GM12865 (cell line): ENCODE measurements around the gene AAR2.

Experiments
- DNase-seq: peaks from one replicate; pipeline ENCODE4 v3.0.0; 2010; ENCODE audit warnings: low read depth
- H3K4me3 ChIP-seq: 2 replicates; pipeline ENCODE4 v1.5.1; 2011; ENCODE audit warnings: mild to moderate bottlenecking, low read depth, low read length, control low read depth
- CTCF ChIP-seq: IDR thresholded peaks from 2 replicates; pipeline ENCODE4 v1.5.1; 2011; ENCODE audit warnings: low read length, control low read depth, low read depth, inconsistent platforms; ENCODE audit not compliant: insufficient read depth; ENCODE audit errors: missing control alignments

Gene AAR2

GRCh38 chr20:36271639-36272546 lies 35.6 kb downstream of the AAR2 start:
- no peak for TF ChIP-seq CTCF
- no peak overlapping the region for H3K4me3 ChIP-seq
- DNase-seq, result no peak

GRCh38 chr20:36272547-36273220 lies 36.4 kb downstream of the AAR2 start:
- H3K4me3 ChIP-seq, result no peak overlapping the region
- TF ChIP-seq CTCF, result no peak
- no peak for DNase-seq

GRCh38 chr20:36273414-36274180 lies 37.3 kb downstream of the AAR2 start:
- H3K4me3 ChIP-seq, result no peak overlapping the region
- peak; percentile 37 for TF ChIP-seq CTCF
- DNase-seq, result peak; percentile 42

GRCh38 chr20:36274181-36274841 lies 38.0 kb downstream of the AAR2 start:
- H3K4me3 ChIP-seq, result no peak overlapping the region
- no peak for TF ChIP-seq CTCF
- DNase-seq, result no peak

GRCh38 chr20:36275011-36275410 lies 38.7 kb downstream of the AAR2 start:
- DNase-seq, result no peak
- no peak for TF ChIP-seq CTCF
- H3K4me3 ChIP-seq, result no peak overlapping the region

- TF ChIP-seq CTCF, result no peak
These were observed 39.3 kb downstream of the AAR2 start for GRCh38 chr20:36275441-36276189.

More at GRCh38 chr20:36275441-36276189, 39.3 kb downstream of the AAR2 start:
- no peak for DNase-seq
- H3K4me3 ChIP-seq, result no peak overlapping the region
